OCI-LY1 (cell line): Measurements from ENCODE around the gene TPSB2.
A peak's percentile ranks its signal among the peaks of the same experiment; 100 is the strongest.

Source experiments
- EZH2 ChIP-seq: fragments of 200-600 bp; sonication (generic), shearing (Covaris generic); IDR thresholded peaks from 2 replicates; pipeline ENCODE4 v1.8.0; 2017; ENCODE audit warnings: borderline replicate concordance, mixed run types, mild to moderate bottlenecking, antibody characterized with exemption, low read length, moderate library complexity, mixed read lengths
- TF ChIP-seq, protein P1 (sequence below): fragments of 200-600 bp; sonication (generic), shearing (Covaris generic); IDR thresholded peaks from 2 replicates; pipeline ENCODE4 v1.5.1; 2017; ENCODE audit warnings: mild to moderate bottlenecking, antibody characterized with exemption, low read length, moderate library complexity, mixed read lengths

- TF ChIP-seq, protein P1, sequence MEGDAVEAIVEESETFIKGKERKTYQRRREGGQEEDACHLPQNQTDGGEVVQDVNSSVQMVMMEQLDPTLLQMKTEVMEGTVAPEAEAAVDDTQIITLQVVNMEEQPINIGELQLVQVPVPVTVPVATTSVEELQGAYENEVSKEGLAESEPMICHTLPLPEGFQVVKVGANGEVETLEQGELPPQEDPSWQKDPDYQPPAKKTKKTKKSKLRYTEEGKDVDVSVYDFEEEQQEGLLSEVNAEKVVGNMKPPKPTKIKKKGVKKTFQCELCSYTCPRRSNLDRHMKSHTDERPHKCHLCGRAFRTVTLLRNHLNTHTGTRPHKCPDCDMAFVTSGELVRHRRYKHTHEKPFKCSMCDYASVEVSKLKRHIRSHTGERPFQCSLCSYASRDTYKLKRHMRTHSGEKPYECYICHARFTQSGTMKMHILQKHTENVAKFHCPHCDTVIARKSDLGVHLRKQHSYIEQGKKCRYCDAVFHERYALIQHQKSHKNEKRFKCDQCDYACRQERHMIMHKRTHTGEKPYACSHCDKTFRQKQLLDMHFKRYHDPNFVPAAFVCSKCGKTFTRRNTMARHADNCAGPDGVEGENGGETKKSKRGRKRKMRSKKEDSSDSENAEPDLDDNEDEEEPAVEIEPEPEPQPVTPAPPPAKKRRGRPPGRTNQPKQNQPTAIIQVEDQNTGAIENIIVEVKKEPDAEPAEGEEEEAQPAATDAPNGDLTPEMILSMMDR, result peak; percentile 68
- no peak for TF ChIP-seq EZH2
These were observed 35.2 kb downstream of the TPSB2 start for GRCh38 chr16:1194665-1195392.
